ENCODE results near the gene HELZ2. TPM values are rescaled to one million over a fixed set of nuclear protein-coding genes. Genes with fewer than 3 reads are reported as not detected.

Gene HELZ2
- total RNA-seq, 3 donors from 2014 or later: 35.4 to 49.3 (median 36.2) TPM

GRCh38 chr20:63568170-63568981 is 5.7 kb downstream of the HELZ2 start:
- ATAC-seq (peak; percentile 17), DNase-seq (peak in 2 of 3 donors; percentile 46 to 65)
- no peak for TF ChIP-seq CTCF (IDR thresholded peaks at IDR 0.05)
- no peak overlapping the region for H3K4me3 ChIP-seq
- H3K4me1 ChIP-seq (ENCODE audit: low read depth): peaks cover 14% of the 10 kb centered on the region
- no peaks in the 10 kb centered on the region for H3K9me3 ChIP-seq
- intact Hi-C loops (cut with DNase I, micrococcal nuclease): no loop called here
- no peaks in the 10 kb centered on the region for H3K36me3 ChIP-seq (ENCODE audit: low read depth)

- DNase-seq (peak; percentile 51 to 88 (median 57)), ATAC-seq (peak; percentile 60)
- no peak overlapping the region for H3K4me3 ChIP-seq
- intact Hi-C loops (cut with DNase I, micrococcal nuclease): no loop called here
- H3K9me3 ChIP-seq: no peaks in the 10 kb centered on the region
- no peaks in the 10 kb centered on the region for H3K36me3 ChIP-seq (ENCODE audit: low read depth)
- H3K4me1 ChIP-seq (ENCODE audit: low read depth): peaks cover 9% of the 10 kb centered on the region
- TF ChIP-seq CTCF (IDR thresholded peaks at IDR 0.05): no peak
These were observed 6.5 kb downstream of the HELZ2 start for GRCh38 chr20:63567386-63568169.

GRCh38 chr20:63567136-63567385 is 7.0 kb downstream of the HELZ2 start:
- H3K4me3 ChIP-seq: no peak overlapping the region
- H3K4me1 ChIP-seq (ENCODE audit: low read depth): peaks cover 9% of the 10 kb centered on the region
- DNase-seq (peak in 1 of 3 donors; percentile 69), ATAC-seq (peak; percentile 8)
- TF ChIP-seq CTCF (IDR thresholded peaks at IDR 0.05): no peak
- H3K9me3 ChIP-seq: no peaks in the 10 kb centered on the region
- intact Hi-C loops (cut with DNase I, micrococcal nuclease): no loop called here
- H3K36me3 ChIP-seq (ENCODE audit: low read depth): no peaks in the 10 kb centered on the region

- no peaks in the 10 kb centered on the region for H3K36me3 ChIP-seq (ENCODE audit: low read depth)
- no peaks in the 10 kb centered on the region for H3K9me3 ChIP-seq
- intact Hi-C loops (cut with DNase I, micrococcal nuclease): no loop called here
- DNase-seq (peak in 1 of 3 donors; percentile 38), ATAC-seq (no peak)
- peaks cover 9% of the 10 kb centered on the region for H3K4me1 ChIP-seq (ENCODE audit: low read depth)
- no peak overlapping the region for H3K4me3 ChIP-seq
- no peak for TF ChIP-seq CTCF (IDR thresholded peaks at IDR 0.05)
These were observed 7.5 kb downstream of the HELZ2 start for GRCh38 chr20:63566395-63567135.

- Histone ChIP-seq H3K4me1 (ENCODE audit: low read depth) (peaks cover 9% of the 10 kb centered on the region), H3K9me3 (no peaks in the 10 kb centered on the region), H3K4me3 (no peak overlapping the region), H3K36me3 (ENCODE audit: low read depth) (no peaks in the 10 kb centered on the region)
- intact Hi-C loops (cut with DNase I, micrococcal nuclease): no loop called here
- no peak for DNase-seq
- no peak for TF ChIP-seq CTCF (IDR thresholded peaks at IDR 0.05)
- no peak for ATAC-seq
These were observed 8.2 kb downstream of the HELZ2 start for GRCh38 chr20:63565699-63566335.

Data from mucosa of descending colon (tissue), 3 donors.